BE2C (cell line): ENCODE results near the gene ARID1A.
"Not testable (repeated sequence)": the region's sequence is repeated elsewhere in the genome, so short reads cannot be mapped to it uniquely, and the experiment has no call there.

Experiments
- DNase-seq: peaks from one replicate; pipeline ENCODE4 v3.0.0-alpha.2; 2020
- H3K27me3 ChIP-seq: fragments of 250-450 bp; sonication (Bioruptor Pico); 2 replicates; pipeline ENCODE4 v1.5.1; 2020; ENCODE audit warnings: mild to moderate bottlenecking
- H3K36me3 ChIP-seq: fragments of 250-450 bp; sonication (Bioruptor Pico); 2 replicates; pipeline ENCODE4 v1.5.1; 2020; ENCODE audit warnings: mild to moderate bottlenecking
- H3K4me1 ChIP-seq: fragments of 250-450 bp; sonication (Bioruptor Pico); 2 replicates; pipeline ENCODE4 v1.5.1; 2020
- H3K4me3 ChIP-seq: 2 replicates; pipeline ENCODE4 v1.5.1; 2011; ENCODE audit warnings: low read depth, low read length
- H3K9me3 ChIP-seq: fragments of 250-450 bp; sonication (Bioruptor Pico); 2 replicates; pipeline ENCODE4 v1.5.1; 2020
- CTCF ChIP-seq: IDR thresholded peaks from 2 replicates; pipeline ENCODE4 v1.5.1; 2012; ENCODE audit warnings: mild to moderate bottlenecking, low read depth, low read length

Gene ARID1A

GRCh38 chr1:26724926-26725325, 29.1 kb downstream of the ARID1A start:
- Histone ChIP-seq H3K27me3 (no peaks in the 10 kb centered on the region), H3K4me3 (no peak overlapping the region), H3K36me3 (peaks cover 4% of the 10 kb centered on the region; the same call in 1 of the 2 replicates), H3K9me3 (no peaks in the 10 kb centered on the region), H3K4me1 (peaks cover 7% of the 10 kb centered on the region)
- no peak for DNase-seq
- TF ChIP-seq CTCF = no peak

DNA sequence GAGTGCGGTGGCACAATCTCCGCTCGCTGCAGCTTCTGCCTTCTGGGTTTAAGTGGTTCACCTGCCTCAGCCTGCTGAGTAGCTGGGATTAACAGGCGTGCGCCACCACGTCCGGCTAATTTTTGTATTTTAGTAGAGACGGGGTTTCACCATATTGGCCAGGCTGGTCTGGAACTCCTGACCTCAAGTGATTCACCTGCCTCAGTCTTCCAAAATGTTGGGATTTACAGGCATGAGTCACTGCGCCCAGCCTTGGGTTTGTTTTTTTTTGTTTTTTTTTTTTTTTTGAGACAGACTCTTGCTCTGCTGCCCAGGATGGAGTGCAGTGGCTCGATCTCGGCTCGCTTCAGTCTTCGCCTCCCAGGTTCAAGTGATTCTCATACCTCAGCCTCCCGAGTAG, 30.1 kb downstream of the ARID1A start:
- DNase-seq = not testable (repeated sequence)

GRCh38 chr1:26726784-26727183, 31.0 kb downstream of the ARID1A start:
- peaks cover 7% of the 10 kb centered on the region for H3K4me1 ChIP-seq
- no peak for DNase-seq
- H3K9me3 ChIP-seq = no peaks in the 10 kb centered on the region
- peaks cover 21% of the 10 kb centered on the region for H3K36me3 ChIP-seq
- H3K4me3 ChIP-seq = no peak overlapping the region
- TF ChIP-seq CTCF = no peak
- no peaks in the 10 kb centered on the region for H3K27me3 ChIP-seq

More for the DNA sequence above, 30.1 kb downstream of the ARID1A start:
- not testable (repeated sequence) for H3K4me3 ChIP-seq, H3K27me3 ChIP-seq, H3K4me1 ChIP-seq, H3K9me3 ChIP-seq
- H3K36me3 ChIP-seq = peaks cover 12% of the 10 kb centered on the region

DNA sequence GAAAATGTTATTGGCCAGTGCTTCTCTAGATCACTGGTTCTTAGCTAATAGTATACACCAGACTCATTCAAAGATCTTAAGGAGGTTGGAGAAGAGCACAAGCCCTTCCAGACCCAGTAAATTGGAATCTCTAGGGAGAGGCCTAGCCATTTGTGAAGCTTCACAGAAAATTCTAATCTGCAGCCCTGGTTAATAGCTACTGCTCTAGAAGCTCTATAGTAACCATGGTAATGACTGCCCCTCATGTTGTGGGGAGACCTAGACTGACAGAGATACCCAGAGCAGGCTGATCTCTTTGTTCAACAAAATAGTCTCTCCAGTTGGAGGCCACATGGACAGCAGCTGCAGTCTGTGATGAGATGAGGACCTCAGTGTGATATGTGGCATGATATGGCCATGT, 31.7 kb downstream of the ARID1A start:
- peaks cover 4% of the 10 kb centered on the region for H3K4me1 ChIP-seq
- H3K36me3 ChIP-seq = peaks cover 28% of the 10 kb centered on the region
- H3K27me3 ChIP-seq = no peaks in the 10 kb centered on the region
- no peak for DNase-seq
- no peak overlapping the region for H3K4me3 ChIP-seq
- TF ChIP-seq CTCF = no peak
- no peaks in the 10 kb centered on the region for H3K9me3 ChIP-seq

DNA sequence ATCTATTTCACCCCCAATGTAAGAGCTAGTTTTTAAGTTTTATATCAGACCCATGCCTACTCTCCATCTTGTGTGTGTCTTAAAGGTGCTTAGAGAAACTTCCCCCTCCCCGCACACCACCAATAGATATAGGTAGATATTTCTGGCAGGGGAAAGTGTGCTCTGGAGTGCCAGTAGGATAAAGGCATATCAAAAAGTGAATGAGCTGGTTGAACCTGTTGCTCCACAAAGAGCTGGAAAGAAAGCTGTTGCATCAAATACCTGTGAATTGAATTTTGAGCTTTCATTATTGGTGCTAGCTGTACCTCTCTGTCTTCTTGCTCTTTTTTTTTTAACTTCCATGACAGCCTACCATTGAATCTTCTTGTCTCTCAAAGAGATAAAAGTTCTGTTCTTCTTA, 32.8 kb downstream of the ARID1A start:
- Histone ChIP-seq H3K9me3 (no peaks in the 10 kb centered on the region), H3K36me3 (peaks cover 35% of the 10 kb centered on the region), H3K4me3 (no peak overlapping the region), H3K4me1 (no peaks in the 10 kb centered on the region), H3K27me3 (no peaks in the 10 kb centered on the region)
- no peak for TF ChIP-seq CTCF
- no peak for DNase-seq

- Histone ChIP-seq H3K4me3 (no peak overlapping the region), H3K9me3 (no peaks in the 10 kb centered on the region), H3K36me3 (peaks cover 42% of the 10 kb centered on the region), H3K4me1 (no peaks in the 10 kb centered on the region), H3K27me3 (no peaks in the 10 kb centered on the region)
- TF ChIP-seq CTCF = no peak
- DNase-seq = no peak
These were observed 33.8 kb downstream of the ARID1A start for GRCh38 chr1:26729633-26730032.

- H3K27me3 ChIP-seq = no peaks in the 10 kb centered on the region
- TF ChIP-seq CTCF = no peak
- H3K9me3 ChIP-seq = no peaks in the 10 kb centered on the region
- DNase-seq = no peak
- H3K4me3 ChIP-seq = no peak overlapping the region
- H3K36me3 ChIP-seq = peaks cover 47% of the 10 kb centered on the region
- no peaks in the 10 kb centered on the region for H3K4me1 ChIP-seq
These were observed 34.9 kb downstream of the ARID1A start for GRCh38 chr1:26730695-26731094.
